ENCODE data around the gene MEI1.
A peak's percentile ranks its signal among the peaks of the same experiment; 100 is the strongest.

Gene MEI1

DNA sequence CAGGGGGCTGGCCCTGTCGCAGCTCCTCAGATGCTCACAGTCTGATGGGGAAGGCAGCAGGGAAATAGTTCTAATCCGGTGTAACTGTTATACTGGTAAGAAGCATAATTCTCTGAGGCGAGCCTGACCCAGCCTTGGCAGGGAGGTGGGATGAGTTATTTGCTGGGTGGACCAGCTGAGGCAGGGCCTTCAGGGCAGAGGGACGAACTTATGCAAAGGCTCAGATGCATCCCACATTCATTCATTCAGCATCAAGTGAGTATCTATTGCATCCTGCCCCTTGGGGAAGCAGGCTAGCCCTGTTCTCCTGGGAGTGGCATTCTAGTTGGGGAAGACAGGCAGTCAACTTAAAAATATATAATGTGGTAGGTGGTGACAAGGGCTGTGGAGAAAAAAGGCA lies 120.0 kb downstream of the MEI1 start:
- no peak for DNase-seq (ENCODE audit: low read depth)
- no peak overlapping the region for H3K4me3 ChIP-seq (ENCODE audit: control insufficient read depth, low read depth, low read length)
- TF ChIP-seq, protein P1, sequence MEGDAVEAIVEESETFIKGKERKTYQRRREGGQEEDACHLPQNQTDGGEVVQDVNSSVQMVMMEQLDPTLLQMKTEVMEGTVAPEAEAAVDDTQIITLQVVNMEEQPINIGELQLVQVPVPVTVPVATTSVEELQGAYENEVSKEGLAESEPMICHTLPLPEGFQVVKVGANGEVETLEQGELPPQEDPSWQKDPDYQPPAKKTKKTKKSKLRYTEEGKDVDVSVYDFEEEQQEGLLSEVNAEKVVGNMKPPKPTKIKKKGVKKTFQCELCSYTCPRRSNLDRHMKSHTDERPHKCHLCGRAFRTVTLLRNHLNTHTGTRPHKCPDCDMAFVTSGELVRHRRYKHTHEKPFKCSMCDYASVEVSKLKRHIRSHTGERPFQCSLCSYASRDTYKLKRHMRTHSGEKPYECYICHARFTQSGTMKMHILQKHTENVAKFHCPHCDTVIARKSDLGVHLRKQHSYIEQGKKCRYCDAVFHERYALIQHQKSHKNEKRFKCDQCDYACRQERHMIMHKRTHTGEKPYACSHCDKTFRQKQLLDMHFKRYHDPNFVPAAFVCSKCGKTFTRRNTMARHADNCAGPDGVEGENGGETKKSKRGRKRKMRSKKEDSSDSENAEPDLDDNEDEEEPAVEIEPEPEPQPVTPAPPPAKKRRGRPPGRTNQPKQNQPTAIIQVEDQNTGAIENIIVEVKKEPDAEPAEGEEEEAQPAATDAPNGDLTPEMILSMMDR (IDR thresholded peaks at IDR 0.05; ENCODE audit: control insufficient read depth, insufficient read depth, low read depth, low read length, missing control alignments): no peak

DNA sequence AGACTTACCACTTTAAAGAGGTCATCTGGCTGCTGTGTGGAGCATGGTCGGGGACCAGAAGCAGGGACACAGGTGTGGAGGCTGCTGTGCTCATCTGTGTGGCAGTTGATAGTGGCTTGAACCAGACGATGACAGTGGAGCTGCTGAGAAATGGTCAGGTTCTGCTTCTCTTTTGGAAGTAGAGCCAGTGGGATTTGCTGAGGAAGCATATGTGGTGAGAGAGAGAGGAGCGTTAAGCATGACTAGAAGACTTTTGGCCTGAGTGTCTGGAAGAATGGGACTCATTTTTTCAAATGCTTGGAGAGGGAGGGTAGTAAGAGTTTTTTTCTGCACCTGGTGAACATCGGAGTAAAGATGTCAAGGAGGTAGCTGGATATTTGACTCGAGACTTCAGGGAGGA lies 121.1 kb downstream of the MEI1 start:
- no peak for DNase-seq (ENCODE audit: low read depth)

DNA sequence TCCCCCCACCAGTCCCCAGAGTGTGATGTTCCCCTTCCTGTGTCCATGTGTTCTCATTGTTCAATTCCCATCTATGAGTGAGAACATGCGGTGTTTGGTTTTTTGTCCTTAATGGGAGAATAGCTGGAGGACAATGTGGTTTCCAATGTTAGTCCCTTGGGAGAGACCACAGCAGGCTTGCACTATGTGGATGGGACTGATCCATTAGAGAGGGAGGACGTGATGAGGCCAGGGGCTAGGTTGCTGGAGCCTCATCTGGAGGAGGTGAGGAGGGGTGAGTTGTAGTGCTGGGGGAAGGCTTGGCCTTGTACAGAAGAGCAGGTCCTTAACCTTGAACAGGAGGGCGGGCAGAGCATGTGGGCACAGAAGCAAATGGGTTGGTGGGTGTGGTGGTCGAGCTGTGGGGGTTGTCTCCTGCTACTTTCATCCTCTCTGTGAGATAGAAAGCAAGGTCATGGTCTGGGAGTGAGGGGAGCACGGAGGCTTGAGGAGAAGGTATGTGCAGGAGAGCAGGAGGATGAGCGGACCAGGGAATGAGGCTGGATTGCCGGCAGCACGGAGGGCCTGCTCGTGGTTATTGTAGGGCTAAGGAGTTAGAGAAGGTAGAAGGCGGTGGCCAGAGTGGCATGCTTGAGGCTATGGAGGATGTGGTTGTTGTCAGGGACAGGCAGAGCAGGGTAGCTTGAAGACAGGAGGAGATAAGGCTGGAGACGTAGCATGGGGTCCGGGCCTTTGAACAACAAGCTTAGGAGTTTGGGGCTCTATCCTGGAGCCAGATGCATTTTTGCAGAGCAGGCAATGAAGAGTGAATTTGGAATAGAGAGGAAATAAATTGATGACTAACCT lies 122.4 kb downstream of the MEI1 start:
- no peak for DNase-seq (ENCODE audit: low read depth)
- H3K4me3 ChIP-seq (ENCODE audit: control insufficient read depth, low read depth, low read length): no peak overlapping the region
- TF ChIP-seq, protein P1 (IDR thresholded peaks at IDR 0.05; ENCODE audit: control insufficient read depth, insufficient read depth, low read depth, low read length, missing control alignments): no peak

More for the DNA sequence above, 121.1 kb downstream of the MEI1 start:
- no peak overlapping the region for H3K4me3 ChIP-seq (ENCODE audit: control insufficient read depth, low read depth, low read length)
- TF ChIP-seq, protein P1 (IDR thresholded peaks at IDR 0.05; ENCODE audit: control insufficient read depth, insufficient read depth, low read depth, low read length, missing control alignments): no peak

DNA sequence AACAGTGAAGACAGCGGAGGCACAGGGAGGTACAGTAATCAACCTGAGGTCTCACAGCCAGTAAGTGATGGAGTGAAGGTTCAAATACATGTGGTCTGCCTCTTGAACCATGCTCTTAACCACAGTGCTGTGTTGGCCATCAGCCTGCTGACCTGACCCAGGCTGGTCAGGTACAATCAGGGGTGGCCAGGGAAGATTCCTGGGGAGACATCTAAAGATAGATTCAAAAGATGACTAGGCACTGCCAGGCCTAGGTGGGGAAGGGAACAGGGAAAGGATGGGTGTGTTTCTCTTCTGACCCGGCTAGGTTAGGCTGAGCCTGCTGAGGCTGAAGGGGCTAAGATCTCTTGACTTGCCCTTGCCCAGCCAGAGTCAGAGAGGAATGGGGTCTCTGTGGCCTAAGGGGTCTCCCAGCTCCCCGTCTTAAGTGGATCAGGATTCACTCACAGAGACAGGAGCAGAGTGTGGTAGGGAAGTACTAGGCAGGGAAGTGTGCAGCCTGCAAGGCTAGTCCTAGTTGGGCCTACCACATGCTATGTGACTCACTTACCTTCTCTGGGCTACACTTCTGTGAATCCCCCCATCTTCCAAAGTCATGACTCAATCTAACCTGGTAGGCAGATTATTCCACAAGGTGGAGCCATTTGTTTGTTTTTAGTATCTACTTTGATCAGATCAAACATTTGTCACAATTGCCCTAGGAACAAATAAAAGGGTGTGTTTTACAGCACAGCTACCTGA lies 123.2 kb downstream of the MEI1 start:
- peak; percentile 32 for DNase-seq (ENCODE audit: low read depth)
- TF ChIP-seq, protein P1 (IDR thresholded peaks at IDR 0.05; ENCODE audit: control insufficient read depth, insufficient read depth, low read depth, low read length, missing control alignments): peak; percentile 56
- no peak overlapping the region for H3K4me3 ChIP-seq (ENCODE audit: control insufficient read depth, low read depth, low read length)

DNA sequence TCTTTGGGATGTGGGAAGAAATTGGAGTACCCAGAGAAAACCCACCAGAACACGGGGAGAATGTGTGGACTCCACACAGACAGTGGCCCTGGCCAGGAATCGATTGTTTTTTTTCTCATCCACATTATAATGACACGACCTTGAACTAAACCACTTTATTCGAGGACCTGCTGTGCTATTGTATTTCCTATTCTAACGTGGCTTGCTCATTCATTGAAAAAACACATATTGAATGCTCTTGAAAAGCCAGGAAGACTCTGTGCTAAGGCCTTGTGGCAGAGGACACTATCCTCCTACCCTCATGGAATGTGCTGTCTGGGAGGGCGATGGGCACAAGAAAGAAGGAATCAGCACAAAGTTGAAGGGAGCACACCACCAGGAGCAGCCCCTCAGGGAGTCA lies 124.5 kb downstream of the MEI1 start:
- TF ChIP-seq, protein P1 (IDR thresholded peaks at IDR 0.05; ENCODE audit: control insufficient read depth, insufficient read depth, low read depth, low read length, missing control alignments): no peak
- no peak for DNase-seq (ENCODE audit: low read depth)

DNA sequence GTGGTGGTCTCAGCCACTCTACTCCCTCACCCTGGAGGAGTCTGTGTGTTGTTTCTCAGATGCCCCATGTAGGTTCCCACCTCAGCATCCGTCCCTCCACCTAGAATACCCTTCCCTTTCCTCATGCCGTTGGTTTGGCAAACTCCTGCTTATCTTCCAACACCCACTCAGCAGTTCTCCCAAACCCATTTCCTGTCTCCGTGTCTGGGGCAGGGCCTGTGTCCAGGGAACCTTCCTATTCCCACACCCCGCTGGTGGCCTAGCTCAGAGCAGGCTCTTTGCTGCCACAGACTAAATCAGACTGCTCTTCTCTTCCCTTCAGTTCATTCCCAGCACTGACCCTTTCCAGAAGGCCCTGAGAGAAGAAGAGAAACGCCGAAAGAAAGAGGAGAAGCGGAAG lies 126.1 kb downstream of the MEI1 start:
- no peak for DNase-seq (ENCODE audit: low read depth)
- TF ChIP-seq, protein P1 (IDR thresholded peaks at IDR 0.05; ENCODE audit: control insufficient read depth, insufficient read depth, low read depth, low read length, missing control alignments): no peak

More for the DNA sequence above, 124.5 kb downstream of the MEI1 start:
- H3K4me3 ChIP-seq (ENCODE audit: control insufficient read depth, low read depth, low read length): no peak overlapping the region

More for the DNA sequence above, 126.1 kb downstream of the MEI1 start:
- H3K4me3 ChIP-seq (ENCODE audit: control insufficient read depth, low read depth, low read length): no peak overlapping the region
